Stimulated activated naive CD8-positive, alpha-beta T cell treated with anti-CD3 and anti-CD28 coated beads, Interleukin-15, amount 100 ng/mL, for 72 hours (primary cell): ENCODE data around the gene ROPN1L.
"Not testable (repeated sequence)": the region's sequence is repeated elsewhere in the genome, so short reads cannot be mapped to it uniquely, and the experiment has no call there.

Experiments
- ATAC-seq: fragments of 150-1000 bp; cut with Tn5 transposase; 2 replicates; pipeline ENCODE4 v1.10.0; 2021; ENCODE audit warnings: mild to moderate bottlenecking, moderate library complexity
- DNase-seq, 2 donors: peaks; one replicate each; pipeline ENCODE4 v3.0.0; 2021 to 2022
- H3K27ac Mint-ChIP-seq, 2 donors: one replicate each; pipeline ENCODE4 v1.8.0; 2022; ENCODE audit warnings: mild to moderate bottlenecking in 2 of 2, mixed read lengths in 2 of 2, moderate library complexity in 2 of 2
- H3K27me3 Mint-ChIP-seq: one replicate; pipeline ENCODE4 v1.8.0; 2022; ENCODE audit warnings: mixed read lengths
- H3K4me1 Mint-ChIP-seq: one replicate; pipeline ENCODE4 v1.8.0; 2022; ENCODE audit warnings: mild to moderate bottlenecking, mixed read lengths
- H3K4me3 Mint-ChIP-seq, 2 donors: one replicate each; pipeline ENCODE4 v1.8.0; 2022; ENCODE audit warnings: mild to moderate bottlenecking in 2 of 2, mixed read lengths in 2 of 2, moderate library complexity in 1 of 2
- H3K9me3 Mint-ChIP-seq, 2 donors: one replicate each; pipeline ENCODE4 v1.8.0; 2022; ENCODE audit warnings: mixed read lengths in 2 of 2

ROPN1L gene

GRCh38 chr5:10491673-10492026 is 50.0 kb downstream of the ROPN1L start:
- H3K9me3 Mint-ChIP-seq = peaks cover 6 to 15% of the 10 kb centered on the region in 2 donors
- peaks cover 9% of the 10 kb centered on the region for H3K27me3 Mint-ChIP-seq
- peaks cover 22% of the 10 kb centered on the region for H3K4me1 Mint-ChIP-seq
- DNase-seq (no peak), ATAC-seq (no peak)
- no peak overlapping the region for H3K4me3 Mint-ChIP-seq
- no peak overlapping the region for H3K27ac Mint-ChIP-seq

- no peak overlapping the region for H3K4me3 Mint-ChIP-seq
Observed at GRCh38 chr5:10493884-10494283, 52.2 kb downstream of the ROPN1L start.

GRCh38 chr5:10494497-10494896 is 52.8 kb downstream of the ROPN1L start:
- ATAC-seq, DNase-seq, H3K27me3 Mint-ChIP-seq, H3K27ac Mint-ChIP-seq, H3K4me3 Mint-ChIP-seq: not testable (repeated sequence)
- H3K9me3 Mint-ChIP-seq = peaks cover 6 to 15% of the 10 kb centered on the region in 2 donors
- H3K4me1 Mint-ChIP-seq = peaks cover 10% of the 10 kb centered on the region

More at GRCh38 chr5:10493884-10494283, 52.2 kb downstream of the ROPN1L start:
- peaks cover 6 to 15% of the 10 kb centered on the region in 2 donors for H3K9me3 Mint-ChIP-seq
- DNase-seq = no peak
- H3K27me3 Mint-ChIP-seq = peaks cover 5% of the 10 kb centered on the region
- no peak overlapping the region for H3K27ac Mint-ChIP-seq
- H3K4me1 Mint-ChIP-seq = peaks cover 16% of the 10 kb centered on the region
- no peak for ATAC-seq

- no peak overlapping the region for H3K27ac Mint-ChIP-seq
- DNase-seq = no peak
- ATAC-seq = no peak
- H3K9me3 Mint-ChIP-seq = peaks cover 6 to 15% of the 10 kb centered on the region in 2 donors
- no peaks in the 10 kb centered on the region for H3K4me1 Mint-ChIP-seq
- H3K4me3 Mint-ChIP-seq = no peak overlapping the region
- H3K27me3 Mint-ChIP-seq = no peaks in the 10 kb centered on the region
Observed at GRCh38 chr5:10497554-10497953, 55.9 kb downstream of the ROPN1L start.

- Mint-ChIP-seq H3K4me1 (no peaks in the 10 kb centered on the region), H3K27ac (no peak overlapping the region), H3K27me3 (no peaks in the 10 kb centered on the region), H3K9me3 (peaks cover 6 to 15% of the 10 kb centered on the region in 2 donors), H3K4me3 (no peak overlapping the region)
- DNase-seq (no peak), ATAC-seq (no peak)
Observed at GRCh38 chr5:10498350-10498749, 56.7 kb downstream of the ROPN1L start.

GRCh38 chr5:10499066-10499465 is 57.4 kb downstream of the ROPN1L start:
- no peaks in the 10 kb centered on the region for H3K4me1 Mint-ChIP-seq
- no peak overlapping the region for H3K4me3 Mint-ChIP-seq
- H3K27me3 Mint-ChIP-seq = no peaks in the 10 kb centered on the region
- H3K9me3 Mint-ChIP-seq = peaks cover 3 to 12% of the 10 kb centered on the region in 2 donors
- ATAC-seq (no peak), DNase-seq (no peak)
- no peak overlapping the region for H3K27ac Mint-ChIP-seq

- DNase-seq (no peak), ATAC-seq (no peak)
- H3K27ac Mint-ChIP-seq = peak overlapping the region in 1 of 2 donors; percentile 63
- peaks cover 0 to 5% of the 10 kb centered on the region in 2 donors for H3K9me3 Mint-ChIP-seq
- H3K4me3 Mint-ChIP-seq = no peak overlapping the region
- no peaks in the 10 kb centered on the region for H3K27me3 Mint-ChIP-seq
- H3K4me1 Mint-ChIP-seq = no peaks in the 10 kb centered on the region
Observed at GRCh38 chr5:10499776-10500175, 58.1 kb downstream of the ROPN1L start.

- Mint-ChIP-seq H3K27ac (no peak overlapping the region), H3K9me3 (no peaks in the 10 kb centered on the region), H3K4me1 (no peaks in the 10 kb centered on the region), H3K4me3 (no peak overlapping the region), H3K27me3 (no peaks in the 10 kb centered on the region)
- DNase-seq (no peak), ATAC-seq (no peak)
Observed at GRCh38 chr5:10500669-10501068, 59.0 kb downstream of the ROPN1L start.

- Mint-ChIP-seq H3K27me3 (no peaks in the 10 kb centered on the region), H3K4me3 (no peak overlapping the region), H3K9me3 (no peaks in the 10 kb centered on the region), H3K27ac (no peak overlapping the region), H3K4me1 (no peaks in the 10 kb centered on the region)
- DNase-seq (no peak), ATAC-seq (no peak)
Observed at GRCh38 chr5:10501554-10502075, 59.9 kb downstream of the ROPN1L start.

GRCh38 chr5:10502130-10502529 is 60.5 kb downstream of the ROPN1L start:
- ATAC-seq (no peak), DNase-seq (no peak)
- Mint-ChIP-seq H3K4me1 (no peaks in the 10 kb centered on the region), H3K4me3 (no peak overlapping the region), H3K9me3 (no peaks in the 10 kb centered on the region), H3K27me3 (no peaks in the 10 kb centered on the region), H3K27ac (no peak overlapping the region)

GRCh38 chr5:10502578-10502977 is 60.9 kb downstream of the ROPN1L start:
- ATAC-seq (no peak), DNase-seq (no peak)
- no peaks in the 10 kb centered on the region for H3K4me1 Mint-ChIP-seq
- H3K9me3 Mint-ChIP-seq = no peaks in the 10 kb centered on the region
- no peak overlapping the region for H3K4me3 Mint-ChIP-seq
- H3K27me3 Mint-ChIP-seq = no peaks in the 10 kb centered on the region
- no peak overlapping the region for H3K27ac Mint-ChIP-seq

GRCh38 chr5:10503321-10503720 is 61.6 kb downstream of the ROPN1L start:
- no peaks in the 10 kb centered on the region for H3K9me3 Mint-ChIP-seq
- no peak for ATAC-seq
- DNase-seq = no peak
- no peaks in the 10 kb centered on the region for H3K27me3 Mint-ChIP-seq
- H3K27ac Mint-ChIP-seq = peak overlapping the region in 1 of 2 donors; percentile 87
- H3K4me3 Mint-ChIP-seq = no peak overlapping the region
- H3K4me1 Mint-ChIP-seq = no peaks in the 10 kb centered on the region

- Mint-ChIP-seq H3K4me3 (no peak overlapping the region), H3K27ac (no peak overlapping the region), H3K27me3 (no peaks in the 10 kb centered on the region), H3K4me1 (no peaks in the 10 kb centered on the region), H3K9me3 (no peaks in the 10 kb centered on the region)
- ATAC-seq (no peak), DNase-seq (no peak)
Observed at GRCh38 chr5:10503997-10504793, 62.5 kb downstream of the ROPN1L start.

- ATAC-seq = no peak
- Mint-ChIP-seq H3K4me3 (no peak overlapping the region), H3K9me3 (no peaks in the 10 kb centered on the region)
Observed at GRCh38 chr5:10505517-10506095, 63.9 kb downstream of the ROPN1L start.

GRCh38 chr5:10506535-10506934 is 64.9 kb downstream of the ROPN1L start:
- ATAC-seq (no peak), DNase-seq (no peak)
- Mint-ChIP-seq H3K27ac (no peak overlapping the region), H3K4me3 (no peak overlapping the region), H3K9me3 (no peaks in the 10 kb centered on the region), H3K4me1 (no peaks in the 10 kb centered on the region), H3K27me3 (no peaks in the 10 kb centered on the region)

More at GRCh38 chr5:10505517-10506095, 63.9 kb downstream of the ROPN1L start:
- DNase-seq = no peak
- no peaks in the 10 kb centered on the region for H3K4me1 Mint-ChIP-seq
- no peak overlapping the region for H3K27ac Mint-ChIP-seq
- no peaks in the 10 kb centered on the region for H3K27me3 Mint-ChIP-seq

- Mint-ChIP-seq H3K27me3 (no peaks in the 10 kb centered on the region), H3K9me3 (no peaks in the 10 kb centered on the region), H3K27ac (no peak overlapping the region), H3K4me1 (no peaks in the 10 kb centered on the region), H3K4me3 (no peak overlapping the region)
- DNase-seq (no peak), ATAC-seq (no peak)
Observed at GRCh38 chr5:10507575-10508096, 66.0 kb downstream of the ROPN1L start.
